ENCODE measurements around the gene NKAIN4. TPM values are rescaled to one million over a fixed set of nuclear protein-coding genes. Genes with fewer than 3 reads are reported as not detected.

Gene NKAIN4
- total RNA-seq, 2 experiments from 2014 or later = not detected

DNA sequence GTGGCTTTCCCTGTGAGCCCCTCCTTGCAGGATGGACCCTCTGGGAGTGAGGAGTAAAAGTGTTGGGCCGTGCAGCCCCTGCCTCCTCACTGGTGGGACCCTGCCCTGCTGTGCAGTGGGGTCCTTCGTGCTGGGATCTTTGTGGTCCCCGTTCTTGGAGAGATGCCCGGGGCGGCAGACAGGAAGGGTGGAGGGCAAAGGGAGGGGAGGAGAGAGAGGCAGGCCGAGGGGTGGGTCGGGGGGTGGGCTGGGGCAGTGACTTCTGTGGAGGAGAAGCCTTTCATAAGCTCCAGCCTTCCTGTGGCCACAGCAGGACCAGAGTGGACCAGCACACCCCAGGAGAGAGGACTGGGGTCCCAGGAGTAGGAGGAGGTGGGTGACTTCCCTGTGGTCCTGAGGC lies 38.6 kb upstream of the NKAIN4 start, which contains the start of gene COL20A1:
Gene COL20A1 (plus strand): TSS at position 283 of the 400 bp plus-strand sequence. CDS start 1,922 bp downstream, outside the sequence.
- POLR2A ChIA-PET = no interaction called here
- no peak within 1 kb of the TSS for H3K27ac Mint-ChIP-seq
- intact Hi-C loops (cut with micrococcal nuclease) = loop anchor here (2.0 kb wide), 1 partner anchor 70 kb away; no protein-coding TSS in a partner anchor

GRCh38 chr20:63292292-63292701 lies 38.0 kb upstream of the NKAIN4 start:
- ChIA-PET POLR2A (interaction anchor here (1.5 kb wide), 1 partner anchor 10 kb away, joined by 4 read pairs; no protein-coding TSS in a partner anchor), CTCF (interaction anchor here (1.0 to 3.3 kb wide), 5 partner anchors 11 to 68 kb away, joined by 3 to 13 read pairs (median 6); no protein-coding TSS in a partner anchor)
- Mint-ChIP-seq H3K36me3 (ENCODE audit: low read depth) (no peaks in the 10 kb centered on the region), H3K27me3 (peaks cover 5% of the 10 kb centered on the region), H3K27ac (no peak overlapping the region), H3K9me3 (no peaks in the 10 kb centered on the region), H3K4me1 (ENCODE audit: low read depth) (peaks cover 2% of the 10 kb centered on the region), H3K4me3 (no peak overlapping the region)
- intact Hi-C loops (cut with micrococcal nuclease) = loop anchor here (2.0 kb wide), 1 partner anchor 69 kb away; no protein-coding TSS in a partner anchor
- DNase-seq (no peak), ATAC-seq (no peak)
- TF ChIP-seq, protein P1, sequence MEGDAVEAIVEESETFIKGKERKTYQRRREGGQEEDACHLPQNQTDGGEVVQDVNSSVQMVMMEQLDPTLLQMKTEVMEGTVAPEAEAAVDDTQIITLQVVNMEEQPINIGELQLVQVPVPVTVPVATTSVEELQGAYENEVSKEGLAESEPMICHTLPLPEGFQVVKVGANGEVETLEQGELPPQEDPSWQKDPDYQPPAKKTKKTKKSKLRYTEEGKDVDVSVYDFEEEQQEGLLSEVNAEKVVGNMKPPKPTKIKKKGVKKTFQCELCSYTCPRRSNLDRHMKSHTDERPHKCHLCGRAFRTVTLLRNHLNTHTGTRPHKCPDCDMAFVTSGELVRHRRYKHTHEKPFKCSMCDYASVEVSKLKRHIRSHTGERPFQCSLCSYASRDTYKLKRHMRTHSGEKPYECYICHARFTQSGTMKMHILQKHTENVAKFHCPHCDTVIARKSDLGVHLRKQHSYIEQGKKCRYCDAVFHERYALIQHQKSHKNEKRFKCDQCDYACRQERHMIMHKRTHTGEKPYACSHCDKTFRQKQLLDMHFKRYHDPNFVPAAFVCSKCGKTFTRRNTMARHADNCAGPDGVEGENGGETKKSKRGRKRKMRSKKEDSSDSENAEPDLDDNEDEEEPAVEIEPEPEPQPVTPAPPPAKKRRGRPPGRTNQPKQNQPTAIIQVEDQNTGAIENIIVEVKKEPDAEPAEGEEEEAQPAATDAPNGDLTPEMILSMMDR (IDR thresholded peaks at IDR 0.05) = no peak

More for the DNA sequence above, 38.6 kb upstream of the NKAIN4 start, which contains the start of gene COL20A1:
- no peak for DNase-seq
- ATAC-seq = no peak
- Mint-ChIP-seq H3K36me3 (ENCODE audit: low read depth) (no peaks in the 10 kb centered on the region), H3K9me3 (no peaks in the 10 kb centered on the region), H3K4me3 (no peak within 1 kb of the TSS), H3K27me3 (peaks cover 5% of the 10 kb centered on the region), H3K4me1 (ENCODE audit: low read depth) (peaks cover 2% of the 10 kb centered on the region)
- CTCF ChIA-PET = interaction anchor here (1.7 to 3.3 kb wide), 2 partner anchors 11 to 69 kb away, joined by 12 to 13 read pairs; no protein-coding TSS in a partner anchor
- TF ChIP-seq, protein P1 (IDR thresholded peaks at IDR 0.05) = no peak

- no peaks in the 10 kb centered on the region for H3K36me3 Mint-ChIP-seq (ENCODE audit: low read depth)
- ChIA-PET CTCF (interaction anchor here (1.0 to 3.3 kb wide), 5 partner anchors 10 to 68 kb away, joined by 3 to 13 read pairs (median 6); no protein-coding TSS in a partner anchor), POLR2A (interaction anchor here (1.5 kb wide), 1 partner anchor 10 kb away, joined by 4 read pairs; no protein-coding TSS in a partner anchor)
- TF ChIP-seq, protein P1 (IDR thresholded peaks at IDR 0.05) = no peak
- ATAC-seq (no peak), DNase-seq (no peak)
- H3K4me3 Mint-ChIP-seq = no peak overlapping the region
- intact Hi-C loops (cut with micrococcal nuclease) = loop anchor here (2.0 kb wide), 1 partner anchor 69 kb away; no protein-coding TSS in a partner anchor
- H3K9me3 Mint-ChIP-seq = no peaks in the 10 kb centered on the region
- peaks cover 4% of the 10 kb centered on the region for H3K27me3 Mint-ChIP-seq
- H3K4me1 Mint-ChIP-seq (ENCODE audit: low read depth) = peaks cover 2% of the 10 kb centered on the region
- H3K27ac Mint-ChIP-seq = no peak overlapping the region
These were observed 37.5 kb upstream of the NKAIN4 start for GRCh38 chr20:63291811-63292210.

DNA sequence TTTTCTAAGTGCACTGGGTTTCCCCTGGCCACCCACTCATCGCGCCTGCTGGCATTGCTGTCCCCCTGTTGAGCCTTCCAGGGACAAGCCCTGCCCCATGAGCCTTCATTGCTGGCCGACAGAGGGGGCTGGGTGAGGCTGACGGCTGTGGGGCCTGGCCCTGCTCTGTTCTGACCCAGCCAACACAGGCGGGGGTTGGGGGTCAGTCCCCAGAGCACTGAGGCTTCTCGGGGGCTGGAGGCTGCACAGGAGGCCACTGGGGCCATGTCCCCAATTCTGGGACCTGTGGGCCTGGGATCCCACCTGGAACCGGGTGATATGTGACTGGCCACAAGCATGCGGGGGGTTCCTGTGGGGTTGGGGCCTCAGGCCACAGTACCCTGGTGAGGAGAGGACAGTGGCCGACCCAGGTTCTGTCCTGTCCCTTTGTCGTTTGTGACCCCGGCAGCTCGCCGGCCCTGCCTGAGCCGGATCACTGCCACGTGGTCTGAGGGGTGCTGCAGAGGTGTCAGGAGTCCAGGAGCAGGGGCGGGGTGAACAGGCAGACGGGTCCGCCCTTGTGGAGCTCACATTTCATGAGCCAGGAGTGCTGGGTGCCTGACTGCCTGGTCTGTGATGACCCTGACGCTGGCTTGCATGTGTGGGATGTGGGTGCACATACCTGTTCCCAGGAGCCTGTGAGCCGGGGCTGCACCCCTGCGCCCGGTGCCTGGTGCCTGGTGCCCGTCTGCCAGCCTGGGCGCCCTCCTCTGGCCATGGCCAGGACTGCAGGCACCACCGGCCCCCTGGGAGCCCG lies 36.6 kb upstream of the NKAIN4 start:
- H3K4me3 Mint-ChIP-seq = no peak overlapping the region

More for the DNA sequence above, 36.6 kb upstream of the NKAIN4 start:
- ChIA-PET CTCF (interaction anchor here (0.7 to 3.3 kb wide), 6 partner anchors 9 to 55 kb away, joined by 3 to 12 read pairs (median 4); partner anchors contain the start of genes ARFGAP1 and BIRC7), POLR2A (interaction anchor here (0.7 to 1.5 kb wide), 3 partner anchors 11 to 68 kb away, joined by 4 read pairs; no protein-coding TSS in a partner anchor)
- intact Hi-C loops (cut with micrococcal nuclease) = no loop called here
- ATAC-seq = peak; percentile 90
- H3K4me1 Mint-ChIP-seq (ENCODE audit: low read depth) = peaks cover 2% of the 10 kb centered on the region
- DNase-seq = peak; percentile 78
- no peaks in the 10 kb centered on the region for H3K9me3 Mint-ChIP-seq
- no peaks in the 10 kb centered on the region for H3K36me3 Mint-ChIP-seq (ENCODE audit: low read depth)
- H3K27me3 Mint-ChIP-seq = peaks cover 3% of the 10 kb centered on the region
- H3K27ac Mint-ChIP-seq = no peak overlapping the region
- TF ChIP-seq, protein P1 (IDR thresholded peaks at IDR 0.05) = peak; percentile 82
